Left hindlimb (tissue), 1 donor: ENCODE data around the gene TMED5.
"Not testable (repeated sequence)": the region's sequence is repeated elsewhere in the genome, so short reads cannot be mapped to it uniquely, and the experiment has no call there.

Source experiments
- DNase-seq: peaks from one replicate; pipeline ENCODE4 v3.0.0-alpha.2; 2018

The TMED5 gene

GRCh38 chr1:93170141-93170678, 10.0 kb downstream of the TMED5 start:
- not testable (repeated sequence) for DNase-seq

DNA sequence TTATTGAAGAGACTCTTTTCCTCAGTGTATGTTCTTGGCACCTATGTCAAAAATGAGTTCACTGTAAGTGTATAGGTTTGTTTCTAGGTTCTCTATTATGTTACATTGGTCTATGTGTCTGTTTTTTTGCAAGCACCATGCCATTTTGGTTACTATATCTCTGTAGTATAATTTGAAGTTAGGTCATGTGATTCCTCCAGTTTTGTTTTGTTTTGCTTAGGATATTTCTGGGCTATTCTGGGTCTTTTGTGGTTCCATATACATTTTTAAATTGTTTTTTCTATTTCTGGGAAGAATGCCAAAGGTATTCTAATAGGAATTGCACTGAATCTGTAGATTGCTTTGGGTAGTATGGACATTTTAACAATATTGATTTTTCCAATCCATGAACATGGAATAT, 13.2 kb downstream of the TMED5 start:
- no peak for DNase-seq

- not testable (repeated sequence) for DNase-seq
Observed at GRCh38 chr1:93165895-93166294, 14.3 kb downstream of the TMED5 start.

- DNase-seq = no peak
Observed at GRCh38 chr1:93164816-93165215, 15.4 kb downstream of the TMED5 start.

DNA sequence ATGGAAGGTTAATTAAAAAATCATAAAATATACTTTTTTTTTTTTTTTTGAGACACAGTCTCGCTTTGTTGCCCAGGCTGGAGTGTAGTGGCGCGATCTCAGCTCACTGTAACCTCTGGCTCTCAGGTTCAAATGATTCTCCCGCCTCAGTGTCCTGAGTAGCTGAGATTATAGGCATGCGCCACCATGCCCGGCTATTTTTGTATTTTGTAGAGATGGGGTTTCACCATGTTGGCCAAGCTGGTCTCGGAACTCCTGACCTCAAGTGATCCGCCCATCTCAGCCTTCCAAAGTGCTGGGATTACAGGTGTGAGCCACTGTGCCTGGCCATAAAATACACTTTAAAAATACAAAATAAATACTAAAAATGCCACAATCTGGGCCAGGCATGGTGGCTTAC, 16.9 kb downstream of the TMED5 start:
- not testable (repeated sequence) for DNase-seq

GRCh38 chr1:93159337-93159736, 20.9 kb downstream of the TMED5 start:
- no peak for DNase-seq

- no peak for DNase-seq
Observed at GRCh38 chr1:93155335-93155734, 24.9 kb downstream of the TMED5 start.

DNA sequence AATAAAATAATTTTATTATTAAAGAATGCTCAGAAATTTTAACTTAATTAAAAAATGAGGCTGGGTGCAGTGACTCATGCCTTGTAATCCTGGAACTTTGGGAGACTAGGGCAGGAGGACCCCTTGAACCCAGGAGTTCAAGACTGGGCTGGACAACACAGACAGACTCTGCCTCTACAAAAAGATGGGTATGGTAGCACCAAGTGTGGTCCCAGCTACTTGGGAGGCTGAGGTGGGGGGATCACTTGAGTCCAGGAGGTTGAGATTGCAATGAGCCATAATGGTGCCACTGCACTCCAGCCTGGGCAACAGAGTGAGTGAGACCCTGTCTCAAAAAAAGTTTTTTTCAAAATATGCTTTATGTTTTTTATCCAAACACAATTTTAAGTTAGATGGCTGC, 25.3 kb downstream of the TMED5 start:
- DNase-seq = no peak

DNA sequence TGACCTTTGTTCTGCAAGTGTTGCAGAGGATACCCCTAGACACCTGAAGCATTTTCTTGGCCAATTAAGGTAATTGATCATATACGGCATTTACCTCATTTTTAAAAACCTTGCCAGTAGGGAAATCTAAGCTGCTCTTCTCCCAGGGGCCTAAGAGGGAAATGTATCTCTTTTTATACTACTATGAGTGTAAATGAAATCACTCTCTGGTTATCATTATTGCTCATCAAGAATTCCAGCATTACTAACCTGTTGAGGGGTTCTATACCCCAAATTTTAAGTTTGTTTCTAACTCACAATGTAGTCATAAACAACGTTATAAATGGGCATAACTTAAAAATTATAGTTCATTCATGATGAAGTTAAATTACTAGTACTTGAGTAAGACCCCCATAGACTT, 27.4 kb downstream of the TMED5 start:
- no peak for DNase-seq

- DNase-seq = no peak
Observed at GRCh38 chr1:93151474-93151873, 28.7 kb downstream of the TMED5 start.

DNA sequence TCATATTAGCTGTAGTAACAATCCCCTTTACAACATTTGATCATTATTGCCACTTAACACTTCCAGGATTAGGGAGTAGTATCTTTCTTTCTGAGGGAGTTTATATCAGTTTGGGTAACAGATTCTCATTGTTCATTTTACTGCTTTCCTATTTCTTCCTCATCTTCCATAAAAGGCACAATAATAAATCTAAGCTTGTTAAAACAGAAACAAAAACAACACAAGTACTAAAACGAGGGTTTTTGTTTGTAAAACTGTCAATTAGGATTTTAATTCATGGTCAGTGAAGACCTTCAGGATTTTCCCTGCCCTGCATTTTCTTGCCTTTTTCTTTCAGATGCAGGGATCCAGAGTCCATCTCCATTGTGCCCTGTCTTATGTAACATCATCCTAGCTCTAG, 29.5 kb downstream of the TMED5 start:
- DNase-seq = no peak

DNA sequence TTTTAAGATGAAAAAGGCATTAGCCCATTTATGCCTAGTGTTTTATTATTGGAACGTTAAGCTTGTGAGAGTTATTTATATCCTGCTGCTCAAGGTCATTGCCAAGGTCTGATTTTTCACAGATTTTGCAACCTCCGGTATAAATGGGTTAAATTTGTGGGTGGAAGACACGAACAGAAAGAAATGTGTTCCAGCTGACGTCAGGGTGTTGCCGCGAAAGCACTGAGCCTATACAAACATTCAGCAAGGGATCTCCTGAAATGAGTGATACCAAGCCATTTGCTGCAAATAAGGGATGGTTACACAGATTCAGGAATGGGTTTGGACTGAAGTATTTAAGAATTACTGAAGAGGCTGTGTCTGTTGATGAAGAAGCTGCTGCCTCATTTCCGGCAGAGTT, 32.2 kb downstream of the TMED5 start:
- no peak for DNase-seq

DNA sequence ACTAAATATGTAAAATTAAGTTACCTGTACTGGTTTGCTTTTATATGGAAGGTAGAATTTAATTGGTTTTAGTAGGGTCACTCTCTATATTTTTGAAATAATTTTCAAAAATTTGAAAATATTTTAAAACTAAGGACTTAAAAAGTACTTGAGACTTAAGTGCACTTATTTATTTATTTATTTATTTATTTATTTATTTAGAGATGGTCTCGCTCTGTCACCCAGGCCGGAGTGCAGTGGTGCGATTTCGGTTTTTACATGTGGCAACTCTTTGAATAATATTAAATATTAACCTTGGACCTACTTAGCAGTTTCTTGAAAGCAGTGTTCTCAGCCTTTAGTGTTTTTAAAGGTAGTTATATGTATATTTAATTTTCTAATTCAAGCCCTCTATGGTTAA, 36.4 kb downstream of the TMED5 start:
- DNase-seq = no peak

DNA sequence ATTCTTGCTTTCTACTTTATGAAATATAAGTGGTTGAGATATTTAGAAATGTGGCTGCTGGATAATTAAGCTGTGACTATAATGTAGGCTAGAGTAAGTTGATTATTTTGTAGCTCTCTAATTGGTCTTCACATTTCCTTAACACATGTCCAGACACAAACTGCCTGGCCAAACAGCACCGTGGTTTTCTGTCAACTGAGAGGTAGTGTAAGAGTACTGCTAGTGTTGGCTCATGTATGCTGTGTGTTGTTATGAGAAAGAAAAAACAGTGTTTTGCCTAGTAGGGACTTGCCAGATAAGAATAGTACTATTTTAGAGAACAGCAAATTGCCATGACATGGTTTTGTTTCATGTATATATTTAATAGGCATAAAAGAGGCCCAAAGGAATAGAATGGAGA, 37.1 kb downstream of the TMED5 start:
- no peak for DNase-seq

- no peak for DNase-seq
Observed at GRCh38 chr1:93142161-93142560, 38.1 kb downstream of the TMED5 start.

DNA sequence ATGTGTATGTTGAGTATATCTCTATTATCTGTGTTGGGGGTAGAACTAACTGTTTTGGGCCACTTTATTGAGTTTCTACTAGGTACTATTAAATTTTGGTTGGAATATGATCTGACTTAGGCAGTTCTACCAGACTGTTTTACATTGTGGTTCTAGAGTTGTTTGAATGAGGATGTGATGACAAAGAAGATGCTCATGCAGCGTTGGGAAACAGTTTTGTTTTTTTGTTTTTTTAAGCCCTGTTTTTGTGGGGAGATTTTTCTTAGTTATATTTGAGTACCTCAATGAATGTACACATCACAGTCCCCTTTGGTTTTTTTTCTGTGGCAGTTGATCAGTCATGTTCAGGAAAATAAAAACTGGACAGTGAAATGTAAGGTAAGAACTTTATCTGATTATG, 40.1 kb downstream of the TMED5 start:
- no peak for DNase-seq

- DNase-seq = no peak
Observed at GRCh38 chr1:93137604-93138292, 42.5 kb downstream of the TMED5 start.

DNA sequence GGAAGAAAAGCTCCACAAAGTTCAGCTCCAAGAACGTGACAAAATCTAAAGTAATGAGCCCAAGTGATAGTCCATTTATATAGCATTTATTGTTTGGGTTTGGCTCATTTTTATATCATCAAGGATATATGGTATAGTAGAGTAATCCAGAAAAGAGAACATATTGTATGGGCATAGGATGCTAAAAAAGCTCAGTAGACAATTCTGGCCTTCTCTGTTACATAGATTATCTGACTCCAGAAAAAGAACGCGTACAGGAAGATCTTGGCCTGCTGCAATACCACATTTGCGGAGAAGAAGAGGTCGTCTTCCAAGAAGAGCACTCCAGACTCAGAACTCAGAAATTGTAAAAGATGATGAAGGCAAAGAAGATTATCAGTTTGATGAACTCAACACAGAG, 43.8 kb downstream of the TMED5 start:
- DNase-seq = no peak

DNA sequence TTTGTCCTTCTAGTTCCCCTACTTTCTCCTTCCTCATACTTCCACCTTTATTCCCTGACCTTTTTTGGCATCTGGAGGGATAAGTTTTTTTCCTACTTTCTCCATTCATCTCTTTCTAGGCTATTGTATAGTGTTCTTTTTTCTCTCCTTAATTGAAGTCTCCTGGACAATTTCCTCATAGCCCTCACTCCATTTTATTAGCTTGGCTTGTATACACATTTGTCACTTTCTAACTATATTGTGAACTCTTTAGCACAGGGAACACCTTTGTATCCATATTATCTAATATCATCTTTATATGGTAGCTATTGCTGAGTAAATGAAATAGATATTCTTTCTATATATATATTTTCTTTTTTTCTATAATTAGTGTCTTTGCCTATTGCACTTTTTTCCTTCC, 47.6 kb downstream of the TMED5 start:
- DNase-seq = no peak

DNA sequence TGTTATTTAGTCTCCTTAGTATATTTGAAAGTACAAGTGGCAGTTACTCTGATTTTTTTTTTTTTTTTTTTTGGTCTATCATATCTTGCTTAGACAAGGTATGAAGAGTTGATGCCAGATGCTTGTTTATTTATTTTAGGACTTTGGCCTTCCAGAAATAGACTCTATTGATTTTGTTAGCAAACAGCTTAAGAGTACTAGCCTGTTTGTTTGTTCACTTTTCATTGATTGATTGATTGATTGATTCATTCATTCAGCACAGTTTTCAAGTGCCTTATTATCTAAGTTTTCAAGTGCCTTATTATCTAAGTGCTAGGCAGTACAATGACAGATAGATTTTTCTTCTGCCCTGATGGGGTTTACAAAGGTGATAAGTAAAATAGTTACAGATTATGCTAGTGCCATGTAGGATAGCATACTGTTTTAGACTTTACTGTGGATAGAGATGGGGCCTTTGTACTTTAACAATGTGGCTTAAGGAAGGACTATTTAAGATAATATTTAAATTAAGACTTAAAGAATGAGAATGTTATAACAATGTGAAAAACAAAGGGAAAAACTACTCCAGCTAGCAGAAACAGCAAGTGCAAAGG, 50.6 kb downstream of the TMED5 start:
- DNase-seq = no peak

DNA sequence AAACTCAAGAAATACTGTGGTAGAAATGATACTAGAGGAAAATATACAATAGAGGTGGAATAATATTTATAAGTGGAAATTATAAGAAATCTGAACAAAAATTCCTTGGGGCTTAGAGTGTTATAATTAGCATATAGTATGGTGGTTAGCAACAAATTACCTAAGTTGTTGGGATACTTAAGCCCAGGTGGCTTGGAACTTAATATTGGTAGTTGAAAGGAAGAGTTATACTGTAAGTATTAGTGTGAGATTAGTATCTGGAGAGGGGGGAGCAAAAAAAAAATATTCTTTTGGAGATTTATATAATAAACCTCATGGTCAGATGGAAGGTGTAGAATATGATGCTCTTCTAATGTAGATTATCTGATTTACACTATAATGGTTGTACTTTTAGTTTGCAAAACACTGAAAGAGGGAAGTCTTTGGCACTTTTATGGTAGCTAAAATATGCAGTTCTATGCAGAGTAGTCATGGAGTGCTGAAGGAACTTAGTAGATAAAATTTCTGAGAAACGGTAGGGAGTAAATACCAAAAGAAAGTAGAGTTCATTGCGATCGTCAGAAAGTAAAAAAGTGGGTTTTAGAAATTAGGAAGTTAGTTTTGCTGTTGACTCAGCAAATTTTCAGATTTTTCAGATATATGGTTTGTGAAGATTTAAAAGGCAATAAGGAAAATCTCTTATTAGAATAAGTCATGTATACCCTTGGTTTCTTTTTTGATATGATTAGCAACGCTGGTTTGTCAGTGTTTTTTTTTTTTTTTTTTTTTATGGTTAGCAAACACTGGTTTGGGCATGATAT, 55.5 kb downstream of the TMED5 start:
- no peak for DNase-seq

DNA sequence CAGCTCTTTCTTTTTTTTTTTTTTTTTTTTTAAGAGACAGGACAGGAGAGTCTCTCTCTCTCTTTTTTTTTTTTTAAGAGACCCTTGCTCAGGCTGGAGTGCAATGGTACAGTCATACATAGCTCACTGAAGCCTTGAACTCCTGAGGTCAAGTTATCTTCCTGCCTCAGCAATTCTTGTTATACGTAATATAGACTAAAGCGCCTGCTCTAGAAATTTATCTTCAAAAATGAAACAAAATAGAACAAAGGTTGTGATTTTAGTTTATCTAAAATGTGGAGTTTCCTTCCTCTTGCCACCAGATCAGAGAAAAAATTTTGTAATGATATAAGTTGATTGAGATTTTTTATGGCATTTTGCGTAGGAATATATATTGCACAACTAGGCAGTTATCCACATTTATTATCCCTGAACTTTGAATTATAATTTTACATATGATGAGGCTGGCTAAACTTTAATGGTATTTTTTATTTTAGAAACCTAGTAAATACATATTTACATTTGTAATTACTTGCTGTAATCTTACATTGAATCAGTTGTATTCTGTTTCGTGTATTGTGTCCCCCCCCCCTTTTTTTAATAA, 56.9 kb downstream of the TMED5 start:
- DNase-seq = no peak

DNA sequence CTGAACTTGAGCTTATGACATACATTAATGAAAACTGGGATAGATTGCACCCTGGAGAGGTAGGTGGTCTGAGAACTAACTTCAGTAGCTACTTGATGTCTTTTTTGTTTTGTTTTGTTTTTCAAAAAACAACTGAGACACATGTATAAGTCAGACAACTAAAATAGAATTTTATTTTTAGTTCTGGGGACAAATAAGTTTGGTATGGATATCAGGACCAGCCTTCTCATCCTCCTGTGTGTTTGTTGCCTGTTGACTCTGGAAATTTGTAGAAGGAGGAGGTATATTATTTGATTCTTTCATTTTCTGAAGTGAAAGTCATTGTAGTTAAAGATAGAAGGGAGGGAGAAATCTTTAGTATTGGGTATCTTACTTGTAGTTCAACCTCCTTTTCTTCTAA, 59.6 kb downstream of the TMED5 start:
- DNase-seq = no peak

- no peak for DNase-seq
Observed at GRCh38 chr1:93114391-93114790, 65.8 kb downstream of the TMED5 start.
